SK-N-SH treated with all-trans-retinoic acid at 6 μM for 48 hours (cell line): Measurements from ENCODE around the gene PIKFYVE.

Experiments used
- ARNTL ChIP-seq: fragments of 450-650 bp; formaldehyde crosslinking; IDR thresholded peaks from 2 replicates; pipeline ENCODE4 v1.5.0; 2020; ENCODE audit warnings: low read depth, mild to moderate bottlenecking, moderate library complexity, borderline replicate concordance
- TF ChIP-seq, protein P1 (sequence below): fragments of 250-450 bp; sonication (Bioruptor Pico); IDR thresholded peaks from 2 replicates; pipeline ENCODE4 v1.5.0; 2020; ENCODE audit warnings: mild to moderate bottlenecking, moderate library complexity

DNA sequence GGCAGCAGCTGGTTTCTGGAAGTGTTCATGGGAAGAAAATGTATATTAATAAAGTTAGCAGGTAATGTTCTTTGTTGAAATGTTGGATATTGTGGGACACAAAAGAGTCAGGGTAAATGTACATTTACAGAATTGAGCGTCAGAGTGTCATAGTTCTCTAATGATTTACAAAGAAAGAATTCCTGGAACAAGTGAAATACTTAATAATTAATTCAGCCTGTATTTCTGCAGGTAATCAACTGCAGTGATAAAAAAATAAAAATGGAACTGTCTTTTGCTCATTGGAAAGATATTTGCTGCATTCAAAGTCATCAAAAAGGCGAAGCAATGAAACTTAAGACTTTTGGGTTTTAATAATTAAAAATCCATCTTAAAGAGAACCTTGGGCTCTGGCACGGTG, 113.1 kb downstream of the PIKFYVE start:
- TF ChIP-seq, protein P1, sequence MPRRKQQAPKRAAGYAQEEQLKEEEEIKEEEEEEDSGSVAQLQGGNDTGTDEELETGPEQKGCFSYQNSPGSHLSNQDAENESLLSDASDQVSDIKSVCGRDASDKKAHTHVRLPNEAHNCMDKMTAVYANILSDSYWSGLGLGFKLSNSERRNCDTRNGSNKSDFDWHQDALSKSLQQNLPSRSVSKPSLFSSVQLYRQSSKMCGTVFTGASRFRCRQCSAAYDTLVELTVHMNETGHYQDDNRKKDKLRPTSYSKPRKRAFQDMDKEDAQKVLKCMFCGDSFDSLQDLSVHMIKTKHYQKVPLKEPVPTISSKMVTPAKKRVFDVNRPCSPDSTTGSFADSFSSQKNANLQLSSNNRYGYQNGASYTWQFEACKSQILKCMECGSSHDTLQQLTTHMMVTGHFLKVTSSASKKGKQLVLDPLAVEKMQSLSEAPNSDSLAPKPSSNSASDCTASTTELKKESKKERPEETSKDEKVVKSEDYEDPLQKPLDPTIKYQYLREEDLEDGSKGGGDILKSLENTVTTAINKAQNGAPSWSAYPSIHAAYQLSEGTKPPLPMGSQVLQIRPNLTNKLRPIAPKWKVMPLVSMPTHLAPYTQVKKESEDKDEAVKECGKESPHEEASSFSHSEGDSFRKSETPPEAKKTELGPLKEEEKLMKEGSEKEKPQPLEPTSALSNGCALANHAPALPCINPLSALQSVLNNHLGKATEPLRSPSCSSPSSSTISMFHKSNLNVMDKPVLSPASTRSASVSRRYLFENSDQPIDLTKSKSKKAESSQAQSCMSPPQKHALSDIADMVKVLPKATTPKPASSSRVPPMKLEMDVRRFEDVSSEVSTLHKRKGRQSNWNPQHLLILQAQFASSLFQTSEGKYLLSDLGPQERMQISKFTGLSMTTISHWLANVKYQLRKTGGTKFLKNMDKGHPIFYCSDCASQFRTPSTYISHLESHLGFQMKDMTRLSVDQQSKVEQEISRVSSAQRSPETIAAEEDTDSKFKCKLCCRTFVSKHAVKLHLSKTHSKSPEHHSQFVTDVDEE: no peak
- TF ChIP-seq ARNTL (CRISPR knock-in tag): no peak
